ENCODE results near the gene SALL4.
"Not testable (repeated sequence)": the region's sequence is repeated elsewhere in the genome, so short reads cannot be mapped to it uniquely, and the experiment has no call there.

The SALL4 gene

GRCh38 chr20:51802170-51802751 lies at the start of gene SALL4:
Gene SALL4 (minus strand): TSS chr20:51802521. CDS start chr20:51802408, 113 bp downstream.
- no peak for DNase-seq (ENCODE audit: low read depth)

- no peak for DNase-seq (ENCODE audit: low read depth)
Observed at GRCh38 chr20:51848346-51848745, 46.0 kb upstream of the SALL4 start.

GRCh38 chr20:51840865-51841264 lies 38.5 kb upstream of the SALL4 start:
- no peak for DNase-seq (ENCODE audit: low read depth)

- no peak for DNase-seq (ENCODE audit: low read depth)
Observed at GRCh38 chr20:51837876-51838420, 35.6 kb upstream of the SALL4 start.

- DNase-seq (ENCODE audit: low read depth): no peak
Observed at GRCh38 chr20:51837436-51837835, 35.1 kb upstream of the SALL4 start.

GRCh38 chr20:51833326-51833725 lies 31.0 kb upstream of the SALL4 start:
- DNase-seq (ENCODE audit: low read depth): no peak

GRCh38 chr20:51832276-51832675 lies 30.0 kb upstream of the SALL4 start:
- no peak for DNase-seq (ENCODE audit: low read depth)

GRCh38 chr20:51831866-51832265 lies 29.5 kb upstream of the SALL4 start:
- DNase-seq (ENCODE audit: low read depth): no peak

GRCh38 chr20:51830538-51830937 lies 28.2 kb upstream of the SALL4 start:
- no peak for DNase-seq (ENCODE audit: low read depth)

- no peak for DNase-seq (ENCODE audit: low read depth)
Observed at GRCh38 chr20:51828762-51829161, 26.4 kb upstream of the SALL4 start.

GRCh38 chr20:51826372-51826771 lies 24.1 kb upstream of the SALL4 start:
- DNase-seq (ENCODE audit: low read depth): no peak

- no peak for DNase-seq (ENCODE audit: low read depth)
Observed at GRCh38 chr20:51818479-51819008, 16.2 kb upstream of the SALL4 start.

GRCh38 chr20:51816856-51817255 lies 14.5 kb upstream of the SALL4 start:
- not testable (repeated sequence) for DNase-seq (ENCODE audit: low read depth)

- DNase-seq (ENCODE audit: low read depth): no peak
Observed at GRCh38 chr20:51815383-51816076, 13.2 kb upstream of the SALL4 start.

- DNase-seq (ENCODE audit: low read depth): no peak
Observed at GRCh38 chr20:51812861-51813260, 10.5 kb upstream of the SALL4 start.

GRCh38 chr20:51811514-51812128 lies 9.3 kb upstream of the SALL4 start:
- no peak for DNase-seq (ENCODE audit: low read depth)

- no peak for DNase-seq (ENCODE audit: low read depth)
Observed at GRCh38 chr20:51811042-51811355, 8.7 kb upstream of the SALL4 start.

- DNase-seq (ENCODE audit: low read depth): no peak
Observed at GRCh38 chr20:51810155-51811041, 8.1 kb upstream of the SALL4 start.

- no peak for DNase-seq (ENCODE audit: low read depth)
Observed at GRCh38 chr20:51807720-51808250, 5.5 kb upstream of the SALL4 start.

GRCh38 chr20:51804754-51805153 lies 2.4 kb upstream of the SALL4 start:
- no peak for DNase-seq (ENCODE audit: low read depth)

- DNase-seq (ENCODE audit: low read depth): no peak
Observed at GRCh38 chr20:51803148-51803854, 980 bp upstream of the SALL4 start.
